ENCODE measurements around the gene DPPA4. TPM values are rescaled to one million over a fixed set of nuclear protein-coding genes. Genes with fewer than 3 reads are reported as not detected.

Gene DPPA4
- total and polyA plus RNA-seq, 2 experiments from 2014 or later: 0.12 to 0.51 TPM

GRCh38 chr3:109334572-109334971 is 2.8 kb downstream of the DPPA4 start:
- Histone ChIP-seq H3K4me3 (no peak overlapping the region), H3K27me3 (no peaks in the 10 kb centered on the region), H3K9me3 (ENCODE audit: low read depth) (no peaks in the 10 kb centered on the region), H3K36me3 (no peaks in the 10 kb centered on the region), H3K4me1 (ENCODE audit: low read depth) (no peaks in the 10 kb centered on the region), H3K27ac (no peak overlapping the region)
- TF ChIP-seq CTCF (IDR thresholded peaks at IDR 0.05; ENCODE audit: low read depth, low read length): no peak
- no peak for DNase-seq (ENCODE audit: low read depth in 1 of 2, low spot score in 1 of 2)

- H3K36me3 ChIP-seq: no peaks in the 10 kb centered on the region
- no peak for DNase-seq (ENCODE audit: low read depth in 1 of 2, low spot score in 1 of 2)
- no peaks in the 10 kb centered on the region for H3K9me3 ChIP-seq (ENCODE audit: low read depth)
- H3K4me1 ChIP-seq (ENCODE audit: low read depth): no peaks in the 10 kb centered on the region
- no peak for TF ChIP-seq CTCF (IDR thresholded peaks at IDR 0.05; ENCODE audit: low read depth, low read length)
- H3K4me3 ChIP-seq: no peak overlapping the region
- H3K27me3 ChIP-seq: no peaks in the 10 kb centered on the region
- no peak overlapping the region for H3K27ac ChIP-seq
These were observed 5.7 kb downstream of the DPPA4 start for GRCh38 chr3:109331692-109332091.

GRCh38 chr3:109330405-109330804 is 6.9 kb downstream of the DPPA4 start:
- H3K36me3 ChIP-seq: no peaks in the 10 kb centered on the region
- no peak for DNase-seq (ENCODE audit: low read depth in 1 of 2, low spot score in 1 of 2)
- H3K27ac ChIP-seq: no peak overlapping the region
- no peaks in the 10 kb centered on the region for H3K9me3 ChIP-seq (ENCODE audit: low read depth)
- no peak overlapping the region for H3K4me3 ChIP-seq
- no peaks in the 10 kb centered on the region for H3K4me1 ChIP-seq (ENCODE audit: low read depth)
- TF ChIP-seq CTCF (IDR thresholded peaks at IDR 0.05; ENCODE audit: low read depth, low read length): no peak
- H3K27me3 ChIP-seq: no peaks in the 10 kb centered on the region

- Histone ChIP-seq H3K9me3 (ENCODE audit: low read depth) (no peaks in the 10 kb centered on the region), H3K36me3 (no peaks in the 10 kb centered on the region), H3K27ac (no peak overlapping the region), H3K27me3 (no peaks in the 10 kb centered on the region), H3K4me1 (ENCODE audit: low read depth) (no peaks in the 10 kb centered on the region), H3K4me3 (no peak overlapping the region)
- no peak for TF ChIP-seq CTCF (IDR thresholded peaks at IDR 0.05; ENCODE audit: low read depth, low read length)
- no peak for DNase-seq (ENCODE audit: low read depth in 1 of 2, low spot score in 1 of 2)
These were observed 9.1 kb downstream of the DPPA4 start for GRCh38 chr3:109328202-109328601.

GRCh38 chr3:109325657-109326056 is 11.7 kb downstream of the DPPA4 start:
- Histone ChIP-seq H3K27ac (no peak overlapping the region), H3K36me3 (no peaks in the 10 kb centered on the region)

More at GRCh38 chr3:109325657-109326056, 11.7 kb downstream of the DPPA4 start:
- Histone ChIP-seq H3K4me1 (ENCODE audit: low read depth) (no peaks in the 10 kb centered on the region), H3K4me3 (no peak overlapping the region), H3K9me3 (ENCODE audit: low read depth) (no peaks in the 10 kb centered on the region), H3K27me3 (no peaks in the 10 kb centered on the region)
- DNase-seq (ENCODE audit: low read depth in 1 of 2, low spot score in 1 of 2): no peak
- TF ChIP-seq CTCF (IDR thresholded peaks at IDR 0.05; ENCODE audit: low read depth, low read length): no peak

Data from cardiac muscle cell (in vitro differentiated cells and primary cell).